Aorta (tissue), 5 donors: Measurements from ENCODE around the gene AKR1C8. TPM values are rescaled to one million over a fixed set of nuclear protein-coding genes. Genes with fewer than 3 reads are reported as not detected.
"Not testable (repeated sequence)": the region's sequence is repeated elsewhere in the genome, so short reads cannot be mapped to it uniquely, and the experiment has no call there.

ENCODE experiments used
- ATAC-seq: fragments of 200-7000 bp; cut with Tn5 transposase; one replicate; pipeline ENCODE4 v1.9.1; 2022; ENCODE audit warnings: moderate library complexity; ENCODE audit not compliant: low FRiP score
- DNase-seq, 2 donors: peaks; one replicate each; pipeline ENCODE4 v3.0.0-alpha.2; 2020
- H3K27ac ChIP-seq, 2 donors: one replicate each; pipeline ENCODE4 v1.5.1; 2013; ENCODE audit warnings: low read length in 2 of 2, mild to moderate bottlenecking in 2 of 2, moderate library complexity in 2 of 2, control low read depth in 1 of 2, inconsistent platforms in 1 of 2, low read depth in 1 of 2
- H3K27me3 ChIP-seq, 2 donors: one replicate each; pipeline ENCODE4 v1.6.1; 2013; ENCODE audit warnings: control low read depth in 1 of 2, low read length in 1 of 2, mild to moderate bottlenecking in 1 of 2, moderate library complexity in 1 of 2; ENCODE audit not compliant: insufficient read depth in 2 of 2, control insufficient read depth in 1 of 2
- H3K36me3 ChIP-seq, 2 donors: one replicate each; pipeline ENCODE4 v1.6.1; 2013; ENCODE audit warnings: control low read depth in 1 of 2, low read length in 1 of 2, mild to moderate bottlenecking in 1 of 2; ENCODE audit not compliant: insufficient read depth in 2 of 2, control insufficient read depth in 1 of 2
- H3K4me1 ChIP-seq, 2 donors: one replicate each; pipeline ENCODE4 v1.6.1; 2013; ENCODE audit warnings: low read length in 2 of 2, control low read depth in 1 of 2, mild to moderate bottlenecking in 1 of 2, moderate library complexity in 1 of 2; ENCODE audit not compliant: insufficient read depth in 2 of 2, control insufficient read depth in 1 of 2
- H3K4me3 ChIP-seq, 2 donors: one replicate each; pipeline ENCODE4 v1.5.1; 2013; ENCODE audit warnings: low read length in 2 of 2, control low read depth in 1 of 2, mild to moderate bottlenecking in 1 of 2
- H3K9me3 ChIP-seq: one replicate; pipeline ENCODE4 v1.6.1; 2013; ENCODE audit warnings: mild to moderate bottlenecking, low read length; ENCODE audit not compliant: control insufficient read depth
- WGBS, 2 donors: extraction: QIAGEN DNeasy Blood & Tissue Kit; methylation state at CpG; one replicate each; pipeline ENCODE4 v1.1.7; 2013; 5-methylcytosine and 5-hydroxymethylcytosine counted together
- intact Hi-C, 2 donors: fragments of 100-400 bp; cut with DNase I; formaldehyde crosslinking; loops; one replicate each; pipeline versions ENCODE4 v1.14.2 to v1.15.0; 2022
- polyA plus RNA-seq, 2 donors: library from polyadenylated mRNA; stranded (reverse); fragments of 200-250 nt; gene quantifications; one replicate each; pipeline ENCODE4 v1.2.3, GENCODE V29; 2013
- total RNA-seq, 2 donors: library from RNA; stranded (reverse); fragmentation: NEBNext Ultra II Directional; extraction: Animal tissue kit (Norgen Biotek cat#: 25700); gene quantifications; one replicate each; pipeline ENCODE4 v1.2.1, GENCODE V29; 2021
- donor health status: healthy with polysubstance abuse.
- donor health status: Bipolar disorder and iron deficiency.
- donor health status: DM: no; HTN: no; CAD: no.
- donor health status: DM: no; HTN: no; CAD: no.
- donor health status: DM: yes; HTN: yes; CAD: no.

Gene AKR1C8
- total and polyA plus RNA-seq, 4 donors: 0.30 TPM; not detected in 3

GRCh38 chr10:5210261-5210660 lies 25.3 kb upstream of the AKR1C8 start:
- H3K27ac ChIP-seq, H3K36me3 ChIP-seq, H3K9me3 ChIP-seq, H3K4me1 ChIP-seq, intact Hi-C loops, H3K4me3 ChIP-seq, DNase-seq, ATAC-seq, H3K27me3 ChIP-seq: not testable (repeated sequence)
- WGBS, 2 donors: 82 to 84% methylated on average over 1 of the region's 1 CpG

- WGBS, 2 donors: 92 to 98% methylated on average over 1 of the region's 1 CpG
- DNase-seq, H3K4me1 ChIP-seq, H3K9me3 ChIP-seq, ATAC-seq, H3K27me3 ChIP-seq, H3K27ac ChIP-seq, H3K4me3 ChIP-seq, H3K36me3 ChIP-seq, intact Hi-C loops: not testable (repeated sequence)
Measured at GRCh38 chr10:5209776-5210175, 24.8 kb upstream of the AKR1C8 start.

GRCh38 chr10:5206799-5207198 lies 21.8 kb upstream of the AKR1C8 start:
- H3K4me3 ChIP-seq: no peak overlapping the region
- 65 to 69% methylated on average over 6 of the region's 6 CpGs for WGBS, 2 donors
- H3K27me3 ChIP-seq: peaks cover 0 to 2% of the 10 kb centered on the region in 2 donors
- no peak for ATAC-seq
- intact Hi-C loops: no loop called here
- H3K9me3 ChIP-seq: peaks cover 5% of the 10 kb centered on the region
- DNase-seq: no peak
- H3K27ac ChIP-seq: no peak overlapping the region
- H3K4me1 ChIP-seq: no peaks in the 10 kb centered on the region
- no peaks in the 10 kb centered on the region for H3K36me3 ChIP-seq

GRCh38 chr10:5199398-5199797 lies 14.4 kb upstream of the AKR1C8 start:
- H3K4me3 ChIP-seq: no peak overlapping the region
- intact Hi-C loops: no loop called here
- H3K4me1 ChIP-seq: no peaks in the 10 kb centered on the region
- ATAC-seq (no peak), DNase-seq (no peak)
- no peak overlapping the region for H3K27ac ChIP-seq
- no peaks in the 10 kb centered on the region for H3K27me3 ChIP-seq
- peaks cover 3% of the 10 kb centered on the region for H3K9me3 ChIP-seq
- WGBS, 2 donors: 73 to 78% methylated on average over 8 of the region's 8 CpGs
- no peaks in the 10 kb centered on the region for H3K36me3 ChIP-seq

- DNase-seq: no peak
- WGBS, 2 donors: 48 to 68% methylated on average over 3 of the region's 3 CpGs
- Histone ChIP-seq H3K9me3 (peaks cover 3% of the 10 kb centered on the region), H3K27me3 (no peaks in the 10 kb centered on the region), H3K4me3 (no peak overlapping the region), H3K4me1 (no peaks in the 10 kb centered on the region), H3K27ac (no peak overlapping the region), H3K36me3 (no peaks in the 10 kb centered on the region)
- ATAC-seq: no peak
- intact Hi-C loops: no loop called here
Measured at GRCh38 chr10:5198386-5198785, 13.4 kb upstream of the AKR1C8 start.

GRCh38 chr10:5196702-5197113 lies 11.8 kb upstream of the AKR1C8 start, which contains the start of gene AKR1C4:
Gene AKR1C4 (plus strand): TSS chr10:5196837. CDS start chr10:5196868, 31 bp downstream.
- no peak for ATAC-seq
- WGBS, 2 donors: 60 to 64% methylated on average over 4 of the region's 4 CpGs

GRCh38 chr10:5195727-5196374 lies 10.9 kb upstream of the AKR1C8 start:
- H3K27me3 ChIP-seq: no peaks in the 10 kb centered on the region
- H3K36me3 ChIP-seq: no peaks in the 10 kb centered on the region
- DNase-seq: no peak
- no peak overlapping the region for H3K4me3 ChIP-seq
- H3K4me1 ChIP-seq: no peaks in the 10 kb centered on the region
- H3K9me3 ChIP-seq: no peaks in the 10 kb centered on the region
- intact Hi-C loops: no loop called here
- WGBS, 2 donors: 75 to 76% methylated on average over 6 of the region's 6 CpGs
- no peak for ATAC-seq
- H3K27ac ChIP-seq: no peak overlapping the region

More at GRCh38 chr10:5196702-5197113, 11.8 kb upstream of the AKR1C8 start, which contains the start of gene AKR1C4:
- H3K4me1 ChIP-seq: no peaks in the 10 kb centered on the region
- no peaks in the 10 kb centered on the region for H3K27me3 ChIP-seq
- H3K36me3 ChIP-seq: no peaks in the 10 kb centered on the region
- intact Hi-C loops: no loop called here
- no peak within 1 kb of the TSS for H3K4me3 ChIP-seq
- no peak within 1 kb of the TSS for H3K27ac ChIP-seq
- no peak for DNase-seq
- H3K9me3 ChIP-seq: no peaks in the 10 kb centered on the region

- no peaks in the 10 kb centered on the region for H3K9me3 ChIP-seq
- DNase-seq: no peak
- H3K27me3 ChIP-seq: no peaks in the 10 kb centered on the region
- H3K36me3 ChIP-seq: no peaks in the 10 kb centered on the region
- no peak for ATAC-seq
- intact Hi-C loops: no loop called here
- H3K4me1 ChIP-seq: no peaks in the 10 kb centered on the region
- H3K4me3 ChIP-seq: no peak overlapping the region
- 79 to 85% methylated on average over 3 of the region's 3 CpGs for WGBS, 2 donors
- no peak overlapping the region for H3K27ac ChIP-seq
Measured at GRCh38 chr10:5194431-5194830, 9.5 kb upstream of the AKR1C8 start.

- H3K9me3 ChIP-seq: no peaks in the 10 kb centered on the region
- ATAC-seq (no peak), DNase-seq (no peak)
- intact Hi-C loops: no loop called here
- H3K4me1 ChIP-seq: no peaks in the 10 kb centered on the region
- H3K27ac ChIP-seq: no peak overlapping the region
- H3K36me3 ChIP-seq: no peaks in the 10 kb centered on the region
- H3K4me3 ChIP-seq: no peak overlapping the region
- WGBS, 2 donors: 57 to 62% methylated on average over 2 of the region's 2 CpGs
- H3K27me3 ChIP-seq: no peaks in the 10 kb centered on the region
Measured at GRCh38 chr10:5188358-5188757, 3.4 kb upstream of the AKR1C8 start.
